H1 (cell line): ENCODE results near the gene TRIM62. TPM values are rescaled to one million over a fixed set of nuclear protein-coding genes. Genes with fewer than 3 reads are reported as not detected.
A peak's percentile ranks its signal among the peaks of the same experiment; 100 is the strongest.

Source experiments
- CTCF ChIA-PET: fragments of 300-600 bp; sonication (Branson Sonifier 250); formaldehyde crosslinking; loops from one replicate; lab custom pipeline; 2021; ENCODE audit not compliant: partially characterized antibody; lab: Charles Lee
- POLR2A ChIA-PET: fragments of 300-600 bp; sonication (Branson Sonifier 250); formaldehyde crosslinking; loops from one replicate; lab custom pipeline; 2021; ENCODE audit warnings: inconsistent platforms; ENCODE audit not compliant: partially characterized antibody; lab: Charles Lee
- DNase-seq, 2 experiments: peaks; one replicate each; pipeline versions ENCODE4 v3.0.0 to v3.0.0-alpha.2; 2010 to 2022; ENCODE audit warnings: low spot score in 2 of 2, low read depth in 1 of 2, mixed read lengths in 1 of 2
- FAIRE-seq: peaks from 2 replicates; lab custom pipeline; 2011; peaks lifted over from hg19 to GRCh38; lab: Jason Lieb, UNC
- H2AFZ ChIP-seq: 2 replicates; pipeline ENCODE4 v1.8.1; 2012; ENCODE audit warnings: low read length, inconsistent platforms
- H2AK5ac ChIP-seq: 2 replicates; pipeline ENCODE4 v1.6.1; 2013; ENCODE audit warnings: low read depth, low read length
- H2BK120ac ChIP-seq: replicated peaks from 2 replicates; pipeline ENCODE3; 2013; ENCODE audit warnings: low read depth, low read length, inconsistent platforms
- H2BK12ac ChIP-seq: 2 replicates; pipeline ENCODE4 v1.6.1; 2013; ENCODE audit warnings: low read depth, low read length
- H2BK15ac ChIP-seq: 2 replicates; pipeline ENCODE4 v1.6.1; 2013; ENCODE audit warnings: low read length
- H2BK20ac ChIP-seq: 2 replicates; pipeline ENCODE4 v1.6.1; 2013; ENCODE audit warnings: low read length
- H2BK5ac ChIP-seq: 2 replicates; pipeline ENCODE4 v1.6.1; 2013; ENCODE audit warnings: low read depth, low read length
- H3K14ac ChIP-seq: 2 replicates; pipeline ENCODE4 v1.6.1; 2013; ENCODE audit warnings: inconsistent platforms; ENCODE audit not compliant: insufficient read length
- H3K18ac ChIP-seq: 2 replicates; pipeline ENCODE4 v1.6.1; 2013; ENCODE audit warnings: low read length; ENCODE audit errors: extremely low read depth
- H3K23ac ChIP-seq: 2 replicates; pipeline ENCODE4 v1.6.1; 2013; ENCODE audit warnings: inconsistent platforms; ENCODE audit not compliant: insufficient read length
- H3K23me2 ChIP-seq: 2 replicates; pipeline ENCODE4 v1.6.1; 2013; ENCODE audit warnings: low read depth, low read length
- H3K27ac ChIP-seq: 2 replicates; pipeline ENCODE4 v1.6.1; 2011; ENCODE audit warnings: low read depth, low read length, inconsistent platforms
- H3K27me3 ChIP-seq, 4 experiments: replicated peaks in 1 of 4; 1 replicate in 1 of 4; 2 replicates in 3 of 4; pipeline versions ENCODE4 v1.6.1 to v1.8.1; 2011 to 2013; ENCODE audit warnings: low read length in 3 of 4, mild to moderate bottlenecking in 3 of 4, inconsistent platforms in 2 of 4, mixed read lengths in 2 of 4, moderate library complexity in 1 of 4; ENCODE audit not compliant: control insufficient read depth in 3 of 4, insufficient read depth in 3 of 4; ENCODE audit errors: extremely low read depth in 1 of 4
- H3K36me3 ChIP-seq, 4 experiments: 2 replicates each; pipeline versions ENCODE4 v1.6.1 to v1.8.1; 2011 to 2013; ENCODE audit warnings: mild to moderate bottlenecking in 4 of 4, low read length in 3 of 4, moderate library complexity in 2 of 4, control low read depth in 1 of 4, inconsistent platforms in 1 of 4; ENCODE audit not compliant: insufficient read depth in 4 of 4, control insufficient read depth in 2 of 4
- H3K4ac ChIP-seq: replicated peaks from 2 replicates; pipeline ENCODE3; 2013; ENCODE audit warnings: low read length, low read depth, mixed read lengths, inconsistent platforms; ENCODE audit not compliant: insufficient read length
- H3K4me1 ChIP-seq, 4 experiments: replicated peaks in 1 of 4; 1 replicate in 1 of 4; 2 replicates in 3 of 4; pipeline versions ENCODE4 v1.6.1 to v1.8.1; 2011 to 2013; ENCODE audit warnings: low read length in 3 of 4, inconsistent platforms in 2 of 4, mixed read lengths in 1 of 4; ENCODE audit not compliant: insufficient read depth in 4 of 4, control insufficient read depth in 3 of 4
- H3K4me2 ChIP-seq, 2 experiments: 2 replicates each; pipeline versions ENCODE4 v1.6.1 to v1.8.1; 2011 to 2013; ENCODE audit warnings: low read depth in 2 of 2, low read length in 2 of 2, control low read depth in 1 of 2, inconsistent platforms in 1 of 2, mild to moderate bottlenecking in 1 of 2; ENCODE audit not compliant: insufficient read depth in 1 of 2
- H3K4me3 ChIP-seq, 4 experiments: fragments of 200-600, 300-600 bp in 1 of 4; sonication (generic), shearing (Covaris generic), sonication (Bioruptor Twin) in 1 of 4; 2 replicates each; pipeline versions ENCODE4 v1.5.1 to v1.8.1; 2011 to 2016; ENCODE audit warnings: low read length in 4 of 4, low read depth in 3 of 4, control low read depth in 2 of 4, inconsistent platforms in 2 of 4, mild to moderate bottlenecking in 2 of 4, mixed read lengths in 1 of 4, moderate library complexity in 1 of 4; ENCODE audit not compliant: insufficient read depth in 2 of 4; ENCODE audit errors: extremely low read depth in 1 of 4
- H3K56ac ChIP-seq: replicated peaks from 2 replicates; pipeline ENCODE3; 2013; ENCODE audit warnings: low read depth, mild to moderate bottlenecking, mixed read lengths, low read length, inconsistent platforms; ENCODE audit not compliant: insufficient read length
- H3K79me1 ChIP-seq: 2 replicates; pipeline ENCODE4 v1.6.1; 2013; ENCODE audit warnings: low read depth, low read length, control low read depth
- H3K79me2 ChIP-seq, 2 experiments: 2 replicates each; pipeline versions ENCODE4 v1.6.1 to v1.8.1; 2012 to 2013; ENCODE audit warnings: low read length in 2 of 2, mild to moderate bottlenecking in 2 of 2, inconsistent platforms in 1 of 2; ENCODE audit not compliant: insufficient read depth in 2 of 2, control insufficient read depth in 1 of 2
- H3K9ac ChIP-seq, 4 experiments: replicated peaks in 1 of 4; 1 replicate in 1 of 4; 2 replicates in 3 of 4; pipeline versions ENCODE4 v1.6.1 to v1.8.1; 2011 to 2013; ENCODE audit warnings: low read depth in 3 of 4, low read length in 3 of 4, control low read depth in 2 of 4, mild to moderate bottlenecking in 2 of 4, moderate library complexity in 2 of 4, inconsistent platforms in 1 of 4; ENCODE audit errors: extremely low read depth in 1 of 4
- H3K9me3 ChIP-seq, 2 experiments: 2 replicates each; pipeline versions ENCODE4 v1.6.1 to v1.8.1; 2012 to 2013; ENCODE audit warnings: mild to moderate bottlenecking in 2 of 2, moderate library complexity in 2 of 2, control low read depth in 1 of 2, inconsistent platforms in 1 of 2, low read depth in 1 of 2, low read length in 1 of 2, mixed read lengths in 1 of 2; ENCODE audit not compliant: insufficient read depth in 2 of 2
- H4K20me1 ChIP-seq, 2 experiments: replicated peaks in 1 of 2; 2 replicates each; pipeline versions ENCODE3 to v1.8.1; 2011 to 2013; ENCODE audit warnings: inconsistent platforms in 2 of 2, low read length in 2 of 2, mild to moderate bottlenecking in 1 of 2; ENCODE audit not compliant: insufficient read depth in 2 of 2, control insufficient read depth in 1 of 2
- H4K5ac ChIP-seq: 2 replicates; pipeline ENCODE4 v1.6.1; 2013; ENCODE audit warnings: low read length, low read depth, mixed read lengths, inconsistent platforms; ENCODE audit not compliant: insufficient read length
- H4K8ac ChIP-seq: 2 replicates; pipeline ENCODE4 v1.8.0; 2013; ENCODE audit warnings: mild to moderate bottlenecking, moderate library complexity, low read length, inconsistent platforms; ENCODE audit not compliant: insufficient read depth; ENCODE audit errors: extremely low read depth
- H4K91ac ChIP-seq: replicated peaks from 2 replicates; pipeline ENCODE3; 2013; ENCODE audit warnings: low read length, mixed read lengths, inconsistent platforms; ENCODE audit not compliant: insufficient read length
- BACH1 ChIP-seq: IDR thresholded peaks from 2 replicates; pipeline ENCODE4 v1.6.1; 2012; ENCODE audit warnings: low read length, improper control_type of control experiment
- BCL11A ChIP-seq, 2 experiments: IDR thresholded peaks; one replicate each; pipeline ENCODE4 v1.6.1; 2011; ENCODE audit warnings: low read depth in 2 of 2, low read length in 2 of 2, mild to moderate bottlenecking in 2 of 2
- EZH2 ChIP-seq: fragments of 200-600 bp; sonication (generic); IDR thresholded peaks from 2 replicates; pipeline ENCODE4 v1.7.1; 2012; ENCODE audit warnings: low read depth, mild to moderate bottlenecking, moderate library complexity, low read length, inconsistent platforms; ENCODE audit not compliant: severe bottlenecking
- GTF2F1 ChIP-seq: IDR thresholded peaks from 2 replicates; pipeline ENCODE4 v1.6.1; 2012; ENCODE audit warnings: low read depth, low read length, improper control_type of control experiment, borderline replicate concordance
- NANOG ChIP-seq: IDR thresholded peaks from 2 replicates; pipeline ENCODE4 v1.6.1; 2011; ENCODE audit warnings: low read length, low read depth, mild to moderate bottlenecking, inconsistent platforms; ENCODE audit not compliant: insufficient read depth, poor library complexity, severe bottlenecking
- RXRA ChIP-seq: IDR thresholded peaks from 2 replicates; pipeline ENCODE4 v1.6.1; 2011; ENCODE audit warnings: low read depth, mild to moderate bottlenecking, low read length, moderate library complexity; ENCODE audit not compliant: insufficient read depth
- SIRT6 ChIP-seq: IDR thresholded peaks from one replicate; pipeline ENCODE4 v1.7.1; 2012; ENCODE audit warnings: low read length, inconsistent platforms
- SIX5 ChIP-seq: IDR thresholded peaks from 2 replicates; pipeline ENCODE4 v1.6.1; 2011; ENCODE audit warnings: mild to moderate bottlenecking, low read depth, low read length
- TAF7 ChIP-seq: optimal IDR thresholded peaks from 2 replicates; pipeline ENCODE3; 2011; ENCODE audit warnings: low read depth, mild to moderate bottlenecking, inconsistent platforms, low read length, moderate library complexity, borderline replicate concordance
- TBP ChIP-seq: IDR thresholded peaks from 2 replicates; pipeline ENCODE4 v1.6.1; 2011; ENCODE audit warnings: low read depth, low read length, improper control_type of control experiment
- WGBS, 2 experiments: shearing (Covaris generic) in 1 of 2; methylation state at CpG; one replicate each; pipeline versions ENCODE4 v1.1.6 to v1.1.7; 2013 to 2015; ENCODE audit warnings: low lambda C conversion rate in 2 of 2, mixed read lengths in 2 of 2, inconsistent platforms in 1 of 2, low coverage in 1 of 2, missing lambda C conversion rate in 1 of 2; ENCODE audit not compliant: insufficient replicate concordance in 2 of 2, insufficient coverage in 1 of 2, insufficient read length in 1 of 2; ENCODE audit errors: extremely low coverage in 1 of 2, missing lambda C conversion rate in 1 of 2; 5-methylcytosine and 5-hydroxymethylcytosine counted together
- polyA plus RNA-seq, 7 experiments: library from polyadenylated mRNA; depleted of rRNA in 3 of 7; stranded (reverse) in 5 of 7; unstranded in 2 of 7; fragments of >200 nt in 5 of 7; fragments of 200-250 nt in 2 of 7; gene quantifications; 1 replicate in 5 of 7; 2 replicates in 1 of 7; 4 replicates in 1 of 7; pipeline versions ENCODE4 v1.2.1 to v1.2.3, GENCODE V29; 2011 to 2013; ENCODE audit warnings: missing spikeins in 2 of 7, mixed read lengths in 2 of 7
- total RNA-seq: library from RNA; stranded (reverse); fragmentation: NEBNext Ultra II Directional; extraction: Animal tissue kit (Norgen Biotek cat#: 25700); gene quantifications from 2 replicates; pipeline ENCODE4 v1.2.1, GENCODE V29; 2021
- TF ChIP-seq, protein P1 (sequence below): IDR thresholded peaks from 2 replicates; pipeline ENCODE4 v1.6.1; 2011; ENCODE audit warnings: low read depth, mild to moderate bottlenecking, low read length; ENCODE audit not compliant: insufficient read depth

The TRIM62 gene
- total and polyA plus RNA-seq, 2 of the 8 experiments (the other 6 are each of a cell fraction or from before 2014, with no cell fraction given): 6.3 to 10.8 TPM

GRCh38 chr1:33171977-33172813, 9.6 kb downstream of the TRIM62 start:
- H3K36me3 ChIP-seq: peaks cover 0 to 3% (median 0%) of the 10 kb centered on the region in 4 experiments; a peak in 1 of 8 replicates
- WGBS, 2 experiments: 67% methylated on average over 8 of the region's 9 CpGs; no CpG with 5 or more reads in 1 of the 2 experiments
- H2BK120ac ChIP-seq: no peak overlapping the region
- H4K5ac ChIP-seq: no peak overlapping the region
- H3K4me2 ChIP-seq: no peak overlapping the region
- H3K9ac ChIP-seq: no peak overlapping the region
- no peak overlapping the region for H3K18ac ChIP-seq
- DNase-seq (no peak), FAIRE-seq (no peak)
- no peak overlapping the region for H3K14ac ChIP-seq
- no peak overlapping the region for H3K23ac ChIP-seq
- POLR2A ChIA-PET: interaction anchor here (0.9 to 1.3 kb wide), 2 partner anchors 9 to 19 kb away, joined by 3 to 4 read pairs; no protein-coding TSS in a partner anchor
- H2BK5ac ChIP-seq: no peak overlapping the region
- H2BK15ac ChIP-seq: no peak overlapping the region
- H3K56ac ChIP-seq: no peak overlapping the region
- no peak overlapping the region for H2BK12ac ChIP-seq
- peaks cover 0 to 13% (median 5%) of the 10 kb centered on the region in 4 experiments; a peak in 6 of 7 replicates for H3K4me1 ChIP-seq
- H3K27me3 ChIP-seq: no peaks in the 10 kb centered on the region
- CTCF ChIA-PET: interaction anchor here (0.7 to 3.2 kb wide), 10 partner anchors 9 to 127 kb away, joined by 3 to 14 read pairs (median 4); no protein-coding TSS in a partner anchor
- no peak overlapping the region for H4K91ac ChIP-seq
- H3K23me2 ChIP-seq: no peaks in the 10 kb centered on the region
- no peak overlapping the region for H3K4ac ChIP-seq
- no peak overlapping the region for H2BK20ac ChIP-seq
- no peaks in the 10 kb centered on the region for H3K79me1 ChIP-seq
- no peaks in the 10 kb centered on the region for H3K9me3 ChIP-seq
- no peak overlapping the region for H4K8ac ChIP-seq
- no peaks in the 10 kb centered on the region; a peak in 1 of 4 replicates for H3K79me2 ChIP-seq
- H4K20me1 ChIP-seq: peaks cover 3 to 4% of the 10 kb centered on the region in 2 experiments
- H3K4me3 ChIP-seq: no peak overlapping the region
- no peak overlapping the region for H2AFZ ChIP-seq
- TF ChIP-seq, protein P1, sequence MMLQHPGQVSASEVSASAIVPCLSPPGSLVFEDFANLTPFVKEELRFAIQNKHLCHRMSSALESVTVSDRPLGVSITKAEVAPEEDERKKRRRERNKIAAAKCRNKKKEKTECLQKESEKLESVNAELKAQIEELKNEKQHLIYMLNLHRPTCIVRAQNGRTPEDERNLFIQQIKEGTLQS: no peak
- TF ChIP-seq BACH1 (no peak), SIRT6 (no peak), TBP (no peak), GTF2F1 (no peak), SIX5 (no peak), EZH2 (no peak), BCL11A (IDR thresholded peaks at IDR 0.05; ENCODE audit: low read depth in 2 of 2, low read length in 2 of 2) (no peak), RXRA (no peak), TAF7 (no peak), NANOG (no peak)
- 0 out of 2 replicates have a peak overlapping the region, but pooled peaks have one; percentile 10 for H2AK5ac ChIP-seq
- no peak overlapping the region for H3K27ac ChIP-seq
